ENCODE measurements around the gene PPP1R3A.

DNA sequence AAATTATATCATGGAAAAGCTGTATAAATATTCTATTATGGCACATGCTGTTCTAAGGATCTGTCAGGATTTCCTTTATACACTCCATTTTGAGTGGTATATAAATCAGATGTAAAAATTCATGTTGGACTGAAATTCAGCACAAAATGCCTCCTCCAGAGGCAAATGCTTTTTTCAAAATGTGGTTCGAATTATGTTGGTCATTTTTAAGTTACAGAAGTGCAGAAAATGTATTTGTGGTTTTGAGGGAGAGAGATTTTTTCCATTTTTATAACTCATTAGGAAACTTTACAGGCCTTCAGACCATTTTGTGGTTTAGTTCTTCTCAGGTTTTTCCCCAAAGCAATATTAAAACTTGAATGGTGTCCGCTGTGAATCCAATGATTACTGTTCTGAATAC, 2.9 kb downstream of the PPP1R3A start:
- TF ChIP-seq, protein P1, sequence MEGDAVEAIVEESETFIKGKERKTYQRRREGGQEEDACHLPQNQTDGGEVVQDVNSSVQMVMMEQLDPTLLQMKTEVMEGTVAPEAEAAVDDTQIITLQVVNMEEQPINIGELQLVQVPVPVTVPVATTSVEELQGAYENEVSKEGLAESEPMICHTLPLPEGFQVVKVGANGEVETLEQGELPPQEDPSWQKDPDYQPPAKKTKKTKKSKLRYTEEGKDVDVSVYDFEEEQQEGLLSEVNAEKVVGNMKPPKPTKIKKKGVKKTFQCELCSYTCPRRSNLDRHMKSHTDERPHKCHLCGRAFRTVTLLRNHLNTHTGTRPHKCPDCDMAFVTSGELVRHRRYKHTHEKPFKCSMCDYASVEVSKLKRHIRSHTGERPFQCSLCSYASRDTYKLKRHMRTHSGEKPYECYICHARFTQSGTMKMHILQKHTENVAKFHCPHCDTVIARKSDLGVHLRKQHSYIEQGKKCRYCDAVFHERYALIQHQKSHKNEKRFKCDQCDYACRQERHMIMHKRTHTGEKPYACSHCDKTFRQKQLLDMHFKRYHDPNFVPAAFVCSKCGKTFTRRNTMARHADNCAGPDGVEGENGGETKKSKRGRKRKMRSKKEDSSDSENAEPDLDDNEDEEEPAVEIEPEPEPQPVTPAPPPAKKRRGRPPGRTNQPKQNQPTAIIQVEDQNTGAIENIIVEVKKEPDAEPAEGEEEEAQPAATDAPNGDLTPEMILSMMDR (conservative IDR thresholded peaks at IDR 0.05; ENCODE audit: low read depth, low read length), result no peak
- TF ChIP-seq POLR2A (IDR thresholded peaks at IDR 0.05; ENCODE audit: low read depth, low read length), result no peak

Data from IMR-90 (cell line).